SW 1271 (cell line): Measurements from ENCODE around the gene DBNL.

Experiments used
- DNase-seq, 2 experiments: peaks; one replicate each; lab custom pipeline; 2025; lab: John Stamatoyannopoulos, UW

Gene DBNL

GRCh38 chr7:44100458-44101302 is 56.2 kb downstream of the DBNL start:
- no peak for DNase-seq

DNA sequence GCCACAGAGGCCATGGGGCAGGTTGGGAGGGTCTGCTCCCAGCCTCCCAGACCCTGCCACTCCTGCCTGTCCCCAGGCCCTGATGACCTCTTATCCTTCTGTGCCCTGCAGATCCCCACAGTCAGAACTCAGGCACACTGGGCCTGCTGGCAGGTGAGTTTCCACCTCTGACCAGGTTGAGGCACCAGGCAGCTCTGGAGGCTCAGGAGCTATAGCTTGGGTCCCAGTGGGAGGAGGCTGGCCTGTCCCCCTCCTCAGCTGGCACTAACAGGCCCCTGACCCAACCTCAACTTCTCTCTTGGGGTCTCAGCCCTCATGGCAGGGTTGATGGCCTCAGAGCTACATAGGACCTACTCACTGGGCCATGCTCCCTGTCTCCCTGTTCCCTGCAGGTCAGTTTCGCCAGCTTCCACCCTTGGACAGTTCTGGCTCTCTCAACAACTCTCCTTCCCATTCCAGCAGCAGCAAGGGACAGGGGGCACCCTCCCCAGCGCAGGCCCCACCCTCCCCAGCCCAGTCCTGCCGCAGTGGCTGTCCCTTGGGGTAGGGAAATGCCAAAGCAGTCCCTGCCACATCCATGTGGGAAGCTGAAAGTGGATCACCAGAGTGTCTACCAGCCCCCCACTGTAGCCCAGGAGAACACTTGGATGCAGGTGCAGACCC is 56.9 kb downstream of the DBNL start:
- no peak for DNase-seq

DNA sequence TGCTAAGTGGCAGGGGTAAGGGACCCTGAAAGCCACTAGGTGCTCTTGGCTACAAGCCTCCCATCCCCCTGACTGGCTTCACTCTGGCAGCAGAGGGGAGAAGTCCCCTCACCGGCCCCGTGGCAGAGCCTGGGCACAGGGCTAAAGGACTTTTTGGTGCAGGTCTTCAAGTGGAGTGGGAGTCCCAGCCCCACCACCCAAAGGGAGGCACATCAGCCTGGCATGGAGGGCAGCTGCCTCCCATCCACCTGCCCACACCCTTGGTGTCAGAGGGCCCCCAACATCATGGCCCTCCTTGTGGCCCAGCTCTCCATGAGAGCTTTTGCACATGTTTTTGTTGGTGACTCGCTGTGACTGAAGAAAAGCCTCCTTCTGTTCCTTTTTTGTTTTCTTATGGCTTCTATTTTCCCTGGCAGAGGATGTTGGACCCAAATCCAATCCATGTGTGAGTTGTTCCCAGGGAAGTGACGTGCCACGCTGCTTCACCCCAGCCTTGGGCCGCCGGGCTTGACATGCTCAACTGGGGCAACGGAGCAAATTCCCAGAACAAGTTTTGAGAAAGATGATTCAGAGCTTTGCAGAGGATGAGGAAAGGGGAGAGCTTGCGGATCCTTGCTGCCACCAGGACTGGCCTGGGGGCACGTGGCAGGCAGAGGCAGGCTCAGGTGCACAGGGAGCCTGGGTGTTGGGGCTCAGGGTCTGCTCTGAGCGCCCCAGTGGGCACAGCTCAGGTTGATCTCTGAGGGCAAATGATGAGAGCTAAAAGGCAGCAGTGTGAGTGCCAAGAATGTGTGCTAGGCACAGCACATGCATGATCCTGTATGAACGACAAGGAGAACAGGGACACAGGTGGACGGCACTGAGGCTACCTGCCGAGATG is 57.7 kb downstream of the DBNL start:
- DNase-seq, result no peak

DNA sequence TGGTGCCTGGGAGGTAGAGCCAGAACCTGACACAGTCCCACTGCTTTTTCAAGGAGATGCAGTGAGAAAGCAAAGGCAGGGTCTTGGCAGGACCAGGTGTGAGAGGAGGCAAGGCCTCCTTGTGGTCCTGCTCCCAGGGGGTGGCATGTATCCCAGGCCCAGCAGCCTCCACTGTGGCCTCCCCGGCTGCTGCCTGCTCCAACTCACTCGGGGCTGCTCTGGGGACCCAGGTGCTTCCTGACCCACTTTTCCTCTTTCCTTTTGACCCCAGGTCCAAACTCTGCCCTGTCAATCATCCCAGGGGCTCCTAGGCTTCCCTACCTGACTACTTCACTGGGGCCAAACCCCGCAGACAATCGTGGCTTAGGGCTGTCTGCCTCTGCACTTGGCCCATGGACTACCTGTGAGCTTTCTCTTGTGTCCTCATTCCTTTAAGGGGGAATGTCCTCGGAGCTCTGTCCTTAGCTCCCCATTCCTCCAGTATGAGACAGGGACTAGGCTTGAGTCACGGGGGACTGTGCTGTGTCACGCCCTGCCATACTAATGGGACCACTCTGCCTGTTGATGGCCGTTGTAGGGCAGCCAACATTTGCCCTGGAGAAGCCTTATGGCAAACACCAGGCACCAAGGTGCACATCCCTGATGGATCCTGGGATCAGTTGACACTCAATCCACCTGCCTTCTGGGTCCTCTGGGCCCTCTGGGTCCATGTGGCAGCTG is 58.5 kb downstream of the DBNL start:
- no peak for DNase-seq

GRCh38 chr7:44103566-44103922 is 59.0 kb downstream of the DBNL start:
- no peak for DNase-seq

DNA sequence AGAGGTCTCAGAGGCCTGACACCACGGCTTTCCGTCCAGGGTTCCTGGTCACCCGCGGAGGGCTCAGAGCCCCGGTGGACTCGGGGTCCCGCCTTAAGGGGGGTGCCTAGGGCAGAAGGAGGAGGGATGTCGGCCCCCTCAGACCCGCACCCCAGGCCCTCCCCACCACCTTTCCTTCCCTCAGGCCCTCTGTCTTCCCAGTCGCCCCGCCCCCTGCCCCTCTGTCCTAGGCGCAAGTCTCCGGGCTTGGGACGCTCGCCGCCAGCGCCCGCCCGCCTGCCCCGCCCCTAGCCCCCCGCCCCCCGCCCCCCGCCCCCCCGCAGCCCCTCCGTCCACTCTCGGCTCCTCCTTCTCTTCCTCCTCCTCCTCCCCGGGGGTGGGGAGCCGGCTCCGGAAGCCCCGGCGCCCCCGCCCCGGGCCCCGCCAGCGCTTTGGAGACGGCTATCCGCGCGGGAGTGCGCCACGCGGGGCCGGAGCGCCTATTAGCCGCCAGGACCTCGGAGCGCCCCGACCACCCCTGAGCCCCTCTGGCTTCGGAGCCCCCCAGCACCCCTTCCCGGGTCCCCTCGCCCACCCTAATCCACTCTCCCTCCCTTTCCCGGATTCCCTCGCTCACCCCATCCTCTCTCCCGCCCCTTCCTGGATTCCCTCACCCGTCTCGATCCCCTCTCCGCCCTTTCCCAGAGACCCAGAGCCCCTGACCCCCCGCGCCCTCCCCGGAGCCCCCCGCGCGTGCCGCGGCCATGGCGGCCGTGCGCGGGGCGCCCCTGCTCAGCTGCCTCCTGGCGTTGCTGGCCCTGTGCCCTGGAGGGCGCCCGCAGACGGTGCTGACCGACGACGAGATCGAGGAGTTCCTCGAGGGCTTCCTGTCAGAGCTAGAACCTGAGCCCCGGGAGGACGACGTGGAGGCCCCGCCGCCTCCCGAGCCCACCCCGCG is 59.7 kb downstream of the DBNL start, which contains the start of gene AEBP1:
Gene AEBP1 (plus strand): TSS at position 423 of the 937 bp plus-strand sequence. CDS start 321 bp downstream, at position 744.
- DNase-seq, result no peak

GRCh38 chr7:44104860-44105771 is 60.6 kb downstream of the DBNL start:
- peak in 1 of 2 experiments; percentile 25 for DNase-seq

GRCh38 chr7:44105832-44106231 is 61.3 kb downstream of the DBNL start:
- DNase-seq, result no peak

DNA sequence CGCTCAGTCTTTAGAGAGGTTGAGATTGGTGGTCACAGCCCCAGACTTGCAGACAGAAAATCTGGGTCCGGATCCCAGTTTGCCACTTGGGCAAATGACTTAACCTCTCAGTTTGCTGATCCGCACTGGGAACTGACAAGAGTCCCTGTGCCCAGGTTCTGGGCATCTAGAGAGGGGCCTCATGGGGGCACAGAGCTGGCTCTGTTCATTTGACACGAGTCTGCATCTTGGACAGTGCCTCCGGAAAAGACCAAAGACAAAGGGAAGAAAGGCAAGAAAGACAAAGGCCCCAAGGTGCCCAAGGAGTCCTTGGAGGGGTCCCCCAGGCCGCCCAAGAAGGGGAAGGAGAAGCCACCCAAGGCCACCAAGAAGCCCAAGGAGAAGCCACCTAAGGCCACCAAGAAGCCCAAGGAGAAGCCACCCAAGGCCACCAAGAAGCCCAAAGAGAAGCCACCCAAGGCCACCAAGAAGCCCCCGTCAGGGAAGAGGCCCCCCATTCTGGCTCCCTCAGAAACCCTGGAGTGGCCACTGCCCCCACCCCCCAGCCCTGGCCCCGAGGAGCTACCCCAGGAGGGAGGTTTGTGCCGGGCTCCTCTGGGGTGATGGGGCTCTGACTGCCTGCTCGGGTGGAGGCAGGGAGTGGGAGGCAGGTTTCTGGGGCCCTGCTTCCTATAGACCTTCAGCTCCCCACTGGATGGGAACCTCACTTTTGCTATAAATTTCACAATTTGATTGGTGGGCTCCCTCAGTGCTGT is 62.0 kb downstream of the DBNL start:
- DNase-seq, result no peak

DNA sequence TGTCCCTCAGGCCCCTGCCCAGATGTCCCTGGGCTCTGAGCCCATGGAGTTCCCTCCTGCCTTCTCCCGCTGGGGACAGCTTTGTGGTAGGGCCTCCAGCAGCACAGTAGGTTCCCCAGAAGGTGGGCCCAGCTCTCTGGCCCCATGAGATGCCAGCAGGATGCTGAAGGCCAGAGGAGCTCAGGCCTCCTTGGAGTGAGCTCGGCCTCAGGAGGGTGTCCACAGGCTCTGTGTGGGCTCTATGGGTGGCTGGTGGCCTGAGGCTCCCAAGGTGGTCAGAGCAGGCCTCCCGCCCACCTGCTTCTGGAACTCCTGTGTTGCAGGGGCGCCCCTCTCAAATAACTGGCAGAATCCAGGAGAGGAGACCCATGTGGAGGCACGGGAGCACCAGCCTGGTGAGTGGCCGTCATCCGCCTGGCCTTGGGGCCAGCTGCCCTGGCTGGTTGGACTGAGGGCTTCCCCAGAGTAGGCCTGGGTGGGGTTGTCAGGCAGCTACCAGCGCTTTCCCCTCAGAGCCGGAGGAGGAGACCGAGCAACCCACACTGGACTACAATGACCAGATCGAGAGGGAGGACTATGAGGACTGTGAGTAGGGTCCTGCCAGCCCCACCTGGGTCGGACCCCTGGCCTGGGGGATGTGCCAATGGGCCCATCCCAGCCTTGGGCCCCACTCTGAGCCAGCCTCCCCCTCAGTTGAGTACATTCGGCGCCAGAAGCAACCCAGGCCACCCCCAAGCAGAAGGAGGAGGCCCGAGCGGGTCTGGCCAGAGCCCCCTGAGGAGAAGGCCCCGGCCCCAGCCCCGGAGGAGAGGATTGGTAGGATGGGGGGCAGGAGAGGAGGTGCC is 62.8 kb downstream of the DBNL start:
- no peak for DNase-seq

DNA sequence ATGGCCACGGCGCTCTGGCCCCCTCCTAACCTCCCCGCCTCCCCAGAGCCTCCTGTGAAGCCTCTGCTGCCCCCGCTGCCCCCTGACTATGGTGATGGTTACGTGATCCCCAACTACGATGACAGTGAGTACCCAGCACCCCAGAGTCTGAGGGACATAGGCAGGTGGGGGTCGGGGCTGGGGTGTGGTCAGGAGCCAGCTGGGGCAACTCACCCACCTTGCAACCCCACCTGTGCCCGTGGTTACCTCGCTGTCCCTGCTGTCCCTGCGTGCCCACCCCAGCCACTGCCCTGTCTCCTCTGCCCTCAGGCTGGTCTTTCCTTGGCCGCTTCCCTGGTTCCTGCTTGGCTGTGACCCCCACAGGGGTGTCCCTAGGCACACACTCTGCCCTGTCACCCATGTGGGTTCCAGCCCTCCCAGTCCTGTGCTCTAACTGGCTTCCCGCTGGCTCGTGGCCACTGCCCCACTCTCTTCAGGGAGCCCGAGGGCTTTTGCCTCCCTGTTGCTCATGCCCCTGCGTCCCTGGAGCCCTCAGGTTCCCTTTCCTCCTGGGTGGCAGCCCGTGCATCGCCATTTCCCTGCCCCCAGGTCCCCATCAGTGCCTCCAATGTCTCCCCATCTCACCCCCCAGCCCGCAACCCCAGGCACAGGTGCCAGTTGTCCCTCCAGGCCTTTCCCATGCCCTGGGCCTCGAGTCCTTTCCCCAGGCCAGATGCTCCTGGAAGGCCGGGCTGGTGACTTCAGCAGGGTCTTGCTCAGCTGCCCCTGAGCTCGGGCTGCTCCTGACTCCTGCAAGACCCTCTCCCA is 63.7 kb downstream of the DBNL start:
- DNase-seq, result no peak

DNA sequence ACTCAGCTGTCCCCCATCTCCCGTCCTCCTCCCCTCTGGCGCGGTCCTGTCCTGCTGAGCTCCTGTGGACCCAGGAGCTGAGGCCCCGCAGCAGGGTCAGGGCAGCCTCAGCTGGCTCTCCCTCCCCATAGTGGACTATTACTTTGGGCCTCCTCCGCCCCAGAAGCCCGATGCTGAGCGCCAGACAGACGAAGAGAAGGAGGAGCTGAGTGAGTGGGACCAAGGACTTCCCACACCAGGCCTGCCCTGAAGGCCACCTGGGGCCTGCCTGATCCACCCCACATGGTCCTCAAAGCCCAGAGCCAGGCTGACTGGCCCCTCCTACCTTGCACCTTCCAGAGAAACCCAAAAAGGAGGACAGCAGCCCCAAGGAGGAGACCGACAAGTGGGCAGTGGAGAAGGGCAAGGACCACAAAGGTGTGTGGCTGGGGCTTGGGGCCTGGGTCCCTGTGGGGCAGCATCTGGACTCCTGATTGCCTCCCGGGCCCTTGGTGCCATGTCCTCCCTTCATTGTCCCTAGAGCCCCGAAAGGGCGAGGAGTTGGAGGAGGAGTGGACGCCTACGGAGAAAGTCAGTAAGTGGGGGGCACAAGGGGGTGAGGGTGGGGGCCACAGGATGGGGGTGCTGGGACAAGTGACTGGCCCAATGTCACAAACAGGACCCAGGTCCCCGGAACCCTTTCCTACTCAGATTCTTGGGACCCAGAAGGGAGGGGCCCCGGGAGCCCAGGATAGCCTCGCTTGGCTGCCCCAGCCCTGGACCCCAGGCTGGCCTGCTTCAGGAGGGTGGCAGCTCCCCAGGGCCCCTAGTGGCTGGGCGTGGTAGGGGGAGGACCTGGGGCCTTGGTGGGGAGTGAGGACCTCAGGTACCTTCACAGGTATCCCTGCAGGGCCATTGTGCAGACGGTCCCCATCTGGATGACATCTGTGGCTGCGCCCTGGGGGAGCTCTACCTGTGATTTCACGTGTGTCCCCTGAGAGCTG is 64.6 kb downstream of the DBNL start:
- no peak for DNase-seq

DNA sequence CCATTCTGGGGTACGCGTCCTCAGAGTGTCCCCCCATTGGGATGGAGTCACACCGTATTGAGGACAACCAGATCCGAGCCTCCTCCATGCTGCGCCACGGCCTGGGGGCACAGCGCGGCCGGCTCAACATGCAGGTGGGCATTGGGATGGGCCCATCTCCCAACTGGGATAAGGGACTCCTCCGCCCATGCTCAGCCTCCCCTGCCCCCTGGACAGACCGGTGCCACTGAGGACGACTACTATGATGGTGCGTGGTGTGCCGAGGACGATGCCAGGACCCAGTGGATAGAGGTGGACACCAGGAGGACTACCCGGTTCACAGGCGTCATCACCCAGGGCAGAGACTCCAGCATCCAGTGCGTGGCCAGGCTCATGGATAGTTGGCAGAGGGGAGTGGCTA is 65.5 kb downstream of the DBNL start:
- DNase-seq, result no peak

- DNase-seq, result no peak
Measured at GRCh38 chr7:44110719-44111635, 66.5 kb downstream of the DBNL start.
